BLaER1 treated with 17β-estradiol and CSF1 and Interleukin-3, amounts not matched to agents 10 nM and 100 nM (cell line): ENCODE results near the gene OPCML.
A peak's percentile ranks its signal among the peaks of the same experiment; 100 is the strongest.

Experiments used
- H3K27ac ChIP-seq, 11 experiments: shearing (Covaris generic); formaldehyde crosslinking; 2 replicates each; pipeline ENCODE4 v1.8.1; 2022
- H3K27me3 ChIP-seq, 11 experiments: shearing (Covaris generic); formaldehyde crosslinking; 2 replicates each; pipeline ENCODE4 v1.8.1; 2022
- H3K36me3 ChIP-seq, 11 experiments: shearing (Covaris generic); formaldehyde crosslinking; 2 replicates each; pipeline ENCODE4 v1.8.1; 2022
- H3K4me1 ChIP-seq, 10 experiments: shearing (Covaris generic); formaldehyde crosslinking; 2 replicates each; pipeline ENCODE4 v1.8.1; 2022
- H3K4me2 ChIP-seq, 11 experiments: shearing (Covaris generic); formaldehyde crosslinking; 2 replicates each; pipeline ENCODE4 v1.8.1; 2022
- H3K4me3 ChIP-seq, 10 experiments: shearing (Covaris generic); formaldehyde crosslinking; 2 replicates each; pipeline ENCODE4 v1.8.1; 2022
- H3K9ac ChIP-seq, 11 experiments: shearing (Covaris generic); formaldehyde crosslinking; 2 replicates each; pipeline ENCODE4 v1.8.1; 2022
- H3K9me3 ChIP-seq, 11 experiments: shearing (Covaris generic); formaldehyde crosslinking; replicated peaks in 1 of 11; 2 replicates each; pipeline ENCODE4 v1.8.1; 2022
- H4K20me1 ChIP-seq, 11 experiments: shearing (Covaris generic); formaldehyde crosslinking; 2 replicates each; pipeline ENCODE4 v1.8.1; 2022
- Cebpa-rat ChIP-seq, 11 experiments: shearing (Covaris generic); IDR thresholded peaks; 2 replicates each; pipeline ENCODE4 v1.8.1; 2022

Gene OPCML

GRCh38 chr11:132788816-132789325 is 743.4 kb downstream of the OPCML start:
- no peaks in the 10 kb centered on the region for H3K27me3 ChIP-seq
- H3K36me3 ChIP-seq = no peaks in the 10 kb centered on the region
- peak overlapping the region in 3 of 11 experiments; percentile 51 to 66 (median 66); a peak in 4 of 22 replicates for H3K4me2 ChIP-seq
- H3K27ac ChIP-seq = no peak overlapping the region
- H3K9ac ChIP-seq = no peak overlapping the region
- TF ChIP-seq Cebpa-rat (IDR thresholded peaks at IDR 0.05) = no peak
- no peaks in the 10 kb centered on the region; a peak in 1 of 22 replicates for H3K9me3 ChIP-seq
- H4K20me1 ChIP-seq = no peaks in the 10 kb centered on the region
- H3K4me3 ChIP-seq = no peak overlapping the region
- H3K4me1 ChIP-seq = peaks cover 0 to 13% (median 8%) of the 10 kb centered on the region in 10 experiments; a peak in 11 of 20 replicates

DNA sequence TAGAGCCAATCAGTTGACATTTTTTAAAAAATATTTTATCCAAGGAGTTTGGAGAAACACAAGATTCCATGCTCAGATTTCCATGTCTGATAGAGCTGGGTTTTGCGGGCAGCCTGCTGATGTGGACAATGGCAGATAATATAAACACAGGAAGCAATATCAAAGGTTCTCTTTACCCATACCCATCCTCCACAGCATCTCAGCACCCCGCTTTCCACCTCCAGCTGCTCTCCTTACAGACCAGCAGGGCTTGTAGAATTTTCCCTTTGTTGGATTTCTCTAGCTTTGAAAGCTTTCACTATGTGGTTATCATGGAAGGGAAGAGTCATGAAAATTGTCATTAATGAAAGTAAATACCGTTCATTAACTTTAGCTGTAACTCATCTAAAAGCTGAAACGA is 746.4 kb downstream of the OPCML start:
- no peak overlapping the region for H3K4me2 ChIP-seq
- H3K9me3 ChIP-seq = no peaks in the 10 kb centered on the region
- H3K4me3 ChIP-seq = no peak overlapping the region
- no peak overlapping the region for H3K9ac ChIP-seq
- no peaks in the 10 kb centered on the region for H3K27me3 ChIP-seq
- no peak overlapping the region for H3K27ac ChIP-seq
- H3K36me3 ChIP-seq = no peaks in the 10 kb centered on the region
- H3K4me1 ChIP-seq = peaks cover 0 to 15% (median 8%) of the 10 kb centered on the region in 10 experiments; a peak in 11 of 20 replicates
- H4K20me1 ChIP-seq = no peaks in the 10 kb centered on the region
- no peak for TF ChIP-seq Cebpa-rat (IDR thresholded peaks at IDR 0.05)

- Histone ChIP-seq H3K9me3 (no peaks in the 10 kb centered on the region), H3K4me3 (no peak overlapping the region), H3K36me3 (no peaks in the 10 kb centered on the region), H3K4me1 (peaks cover 0 to 7% (median 2%) of the 10 kb centered on the region in 10 experiments; a peak in 11 of 20 replicates), H4K20me1 (no peaks in the 10 kb centered on the region), H3K27me3 (no peaks in the 10 kb centered on the region), H3K27ac (no peak overlapping the region), H3K4me2 (no peak overlapping the region), H3K9ac (no peak overlapping the region)
- no peak for TF ChIP-seq Cebpa-rat (IDR thresholded peaks at IDR 0.05)
These were observed 747.9 kb downstream of the OPCML start for GRCh38 chr11:132784441-132784840.

DNA sequence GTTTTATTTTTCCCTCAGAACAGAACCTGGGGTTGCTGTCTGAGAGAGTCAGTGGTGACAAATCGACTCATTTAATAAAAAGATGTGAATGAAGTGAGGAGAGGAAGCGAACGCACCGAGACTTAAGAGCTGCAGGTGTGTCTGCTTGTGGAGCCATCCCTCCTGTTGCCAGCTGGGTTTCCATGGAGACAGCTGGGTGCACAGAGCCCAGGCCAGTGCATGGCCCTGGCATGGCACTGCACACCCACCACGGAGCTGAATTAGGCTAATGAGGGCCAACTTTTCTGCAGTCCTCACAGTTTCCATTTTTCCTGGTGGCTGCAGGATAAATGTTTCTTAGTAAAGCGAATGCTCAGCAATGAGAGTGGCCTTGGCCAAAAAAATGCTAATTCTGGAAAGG is 750.2 kb downstream of the OPCML start:
- no peaks in the 10 kb centered on the region for H3K9me3 ChIP-seq
- H3K9ac ChIP-seq = no peak overlapping the region
- no peaks in the 10 kb centered on the region for H3K27me3 ChIP-seq
- H3K36me3 ChIP-seq = no peaks in the 10 kb centered on the region
- no peak overlapping the region for H3K4me3 ChIP-seq
- TF ChIP-seq Cebpa-rat (IDR thresholded peaks at IDR 0.05) = no peak
- no peaks in the 10 kb centered on the region for H4K20me1 ChIP-seq
- 0 out of 20 replicates have a peak, but pooled peaks cover 0 to 3% (median 0%) of the 10 kb centered on the region in 10 experiments for H3K4me1 ChIP-seq
- no peak overlapping the region for H3K27ac ChIP-seq
- no peak overlapping the region for H3K4me2 ChIP-seq

GRCh38 chr11:132780046-132780445 is 752.3 kb downstream of the OPCML start:
- Histone ChIP-seq H4K20me1 (no peaks in the 10 kb centered on the region), H3K9ac (no peak overlapping the region), H3K27me3 (no peaks in the 10 kb centered on the region), H3K4me1 (peaks cover 0 to 19% (median 7%) of the 10 kb centered on the region in 10 experiments; a peak in 9 of 20 replicates), H3K4me2 (no peak overlapping the region), H3K27ac (no peak overlapping the region), H3K9me3 (0 out of 22 replicates have a peak, but pooled peaks cover 0 to 3% (median 0%) of the 10 kb centered on the region in 11 experiments), H3K4me3 (no peak overlapping the region), H3K36me3 (no peaks in the 10 kb centered on the region)
- TF ChIP-seq Cebpa-rat (IDR thresholded peaks at IDR 0.05) = no peak

DNA sequence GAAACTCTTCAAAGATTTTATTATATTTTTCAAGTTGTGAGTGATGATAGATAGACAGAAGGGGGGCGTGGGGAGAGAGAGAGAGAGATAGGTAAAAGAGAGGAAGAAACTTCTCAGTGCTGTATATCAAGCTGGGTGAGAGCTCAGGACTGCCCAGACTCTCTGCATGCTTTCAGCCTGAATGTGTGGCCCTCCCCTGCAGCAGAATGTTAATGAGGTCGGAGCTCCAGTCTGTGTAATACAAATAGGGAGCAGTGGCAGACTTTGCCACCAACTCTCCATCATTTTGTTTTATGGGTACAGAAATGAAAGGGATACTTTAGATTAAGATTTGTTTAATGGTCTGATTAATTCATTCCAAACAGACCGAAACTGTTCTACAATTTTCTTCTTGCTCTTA is 752.8 kb downstream of the OPCML start:
- no peak for TF ChIP-seq Cebpa-rat (IDR thresholded peaks at IDR 0.05)
- H4K20me1 ChIP-seq = no peaks in the 10 kb centered on the region
- H3K9me3 ChIP-seq = 0 out of 22 replicates have a peak, but pooled peaks cover 0 to 3% (median 0%) of the 10 kb centered on the region in 11 experiments
- H3K4me2 ChIP-seq = no peak overlapping the region
- no peaks in the 10 kb centered on the region for H3K27me3 ChIP-seq
- H3K36me3 ChIP-seq = no peaks in the 10 kb centered on the region
- no peak overlapping the region for H3K27ac ChIP-seq
- H3K4me1 ChIP-seq = peaks cover 0 to 19% (median 7%) of the 10 kb centered on the region in 10 experiments; a peak in 9 of 20 replicates
- no peak overlapping the region for H3K4me3 ChIP-seq
- H3K9ac ChIP-seq = no peak overlapping the region

- no peaks in the 10 kb centered on the region for H3K36me3 ChIP-seq
- no peak for TF ChIP-seq Cebpa-rat (IDR thresholded peaks at IDR 0.05)
- 0 out of 22 replicates have a peak, but pooled peaks cover 0 to 3% (median 0%) of the 10 kb centered on the region in 11 experiments for H3K9me3 ChIP-seq
- no peaks in the 10 kb centered on the region for H3K27me3 ChIP-seq
- H3K9ac ChIP-seq = no peak overlapping the region
- H3K4me1 ChIP-seq = peaks cover 0 to 25% (median 7%) of the 10 kb centered on the region in 10 experiments; a peak in 10 of 20 replicates
- no peak overlapping the region for H3K4me2 ChIP-seq
- no peak overlapping the region for H3K27ac ChIP-seq
- no peaks in the 10 kb centered on the region for H4K20me1 ChIP-seq
- no peak overlapping the region for H3K4me3 ChIP-seq
These were observed 755.0 kb downstream of the OPCML start for GRCh38 chr11:132777067-132777975.

DNA sequence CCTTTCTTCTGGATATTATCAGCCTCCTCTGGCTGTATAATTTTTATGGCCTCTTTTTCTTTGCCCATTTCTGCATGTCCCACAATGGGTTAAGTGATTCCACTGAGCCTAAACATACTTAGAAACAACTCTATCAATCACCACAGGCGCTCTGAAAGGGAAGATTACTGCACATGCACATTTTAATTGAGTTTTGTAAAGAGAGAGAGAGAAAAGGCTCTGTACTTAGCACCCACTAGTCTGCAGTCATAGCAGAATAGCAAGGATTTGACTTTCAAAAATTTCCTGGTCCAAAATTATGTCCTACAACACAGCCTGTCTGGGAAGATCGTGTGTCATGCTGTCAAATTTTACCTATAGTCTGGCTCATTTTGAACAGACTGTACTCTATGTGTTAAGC is 758.5 kb downstream of the OPCML start:
- no peak overlapping the region for H3K9ac ChIP-seq
- H3K27ac ChIP-seq = no peak overlapping the region
- H3K4me3 ChIP-seq = no peak overlapping the region
- no peak for TF ChIP-seq Cebpa-rat (IDR thresholded peaks at IDR 0.05)
- H3K36me3 ChIP-seq = no peaks in the 10 kb centered on the region
- peaks cover 0 to 27% (median 7%) of the 10 kb centered on the region in 10 experiments; a peak in 10 of 20 replicates for H3K4me1 ChIP-seq
- H3K27me3 ChIP-seq = no peaks in the 10 kb centered on the region
- H4K20me1 ChIP-seq = no peaks in the 10 kb centered on the region
- H3K9me3 ChIP-seq = 0 out of 22 replicates have a peak, but pooled peaks cover 0 to 3% (median 0%) of the 10 kb centered on the region in 11 experiments
- H3K4me2 ChIP-seq = no peak overlapping the region
